Fibroblast of skin of right quadriceps (primary cell): ENCODE results near the gene GOLIM4.

Experiments used
- DNase-seq: peaks from one replicate; pipeline ENCODE4 v3.0.0-alpha.2; 2013

GOLIM4 gene

DNA sequence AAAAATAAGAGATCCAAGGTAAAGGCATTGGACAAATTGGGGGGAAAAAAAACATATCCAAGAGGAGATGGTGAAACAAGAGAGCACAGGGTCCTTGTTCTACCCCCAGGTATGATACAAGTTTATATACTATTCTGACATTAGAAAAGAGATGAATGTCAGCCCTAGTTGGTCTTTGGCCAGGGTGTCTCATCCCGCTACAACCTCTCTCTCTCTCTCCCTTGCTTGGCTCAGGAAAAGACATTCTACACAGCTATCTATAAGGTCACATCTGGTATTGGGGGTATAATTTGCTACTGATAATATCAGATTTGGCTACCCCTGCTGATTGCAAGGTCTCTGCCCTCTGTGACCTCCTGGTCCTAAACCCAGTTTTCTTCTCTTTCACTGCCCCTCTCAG lies 117.2 kb downstream of the GOLIM4 start:
- DNase-seq, result no peak

GRCh38 chr3:167978071-167978470 lies 117.7 kb downstream of the GOLIM4 start:
- no peak for DNase-seq

- no peak for DNase-seq
These were observed 119.0 kb downstream of the GOLIM4 start for GRCh38 chr3:167976516-167977361.

- DNase-seq, result no peak
These were observed 121.8 kb downstream of the GOLIM4 start for GRCh38 chr3:167973901-167974300.

DNA sequence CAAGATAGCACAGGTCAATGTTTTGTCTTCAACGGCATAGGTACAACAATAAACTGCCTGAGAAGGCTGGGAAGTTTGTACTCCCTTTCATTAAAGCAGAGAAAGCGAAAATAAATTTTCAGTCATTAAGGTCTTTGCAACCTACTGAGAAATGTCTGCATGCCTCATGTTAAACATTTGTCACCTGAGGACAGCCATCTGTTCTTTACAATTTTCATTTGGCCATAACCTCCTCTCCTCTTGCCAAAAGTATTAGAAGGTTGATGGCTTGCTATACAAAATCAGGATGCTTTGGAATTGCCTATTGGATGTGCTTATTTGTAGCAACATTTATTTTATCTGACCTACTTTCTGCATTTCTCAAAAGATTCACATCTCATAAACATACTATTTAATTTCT lies 122.7 kb downstream of the GOLIM4 start:
- no peak for DNase-seq

DNA sequence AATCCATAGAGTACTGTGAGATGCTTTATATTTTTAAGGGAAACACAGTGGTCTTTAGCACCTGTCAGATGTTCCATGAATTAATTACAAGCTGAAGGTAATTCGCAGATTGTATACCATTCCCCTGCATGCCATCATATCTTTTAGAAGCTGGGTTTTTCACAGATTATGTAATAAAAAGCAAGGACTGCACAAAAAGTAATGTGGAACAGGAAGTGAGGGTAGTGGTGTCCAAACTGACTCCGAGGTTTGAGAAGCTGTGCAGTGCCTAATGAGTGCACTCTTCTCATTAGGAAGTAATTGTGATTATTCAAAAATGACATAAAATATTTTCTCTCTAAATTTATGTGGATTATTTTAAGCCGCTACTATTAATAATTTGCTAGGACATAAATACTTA lies 123.2 kb downstream of the GOLIM4 start:
- DNase-seq, result no peak

- no peak for DNase-seq
These were observed 126.2 kb downstream of the GOLIM4 start for GRCh38 chr3:167969548-167969947.

DNA sequence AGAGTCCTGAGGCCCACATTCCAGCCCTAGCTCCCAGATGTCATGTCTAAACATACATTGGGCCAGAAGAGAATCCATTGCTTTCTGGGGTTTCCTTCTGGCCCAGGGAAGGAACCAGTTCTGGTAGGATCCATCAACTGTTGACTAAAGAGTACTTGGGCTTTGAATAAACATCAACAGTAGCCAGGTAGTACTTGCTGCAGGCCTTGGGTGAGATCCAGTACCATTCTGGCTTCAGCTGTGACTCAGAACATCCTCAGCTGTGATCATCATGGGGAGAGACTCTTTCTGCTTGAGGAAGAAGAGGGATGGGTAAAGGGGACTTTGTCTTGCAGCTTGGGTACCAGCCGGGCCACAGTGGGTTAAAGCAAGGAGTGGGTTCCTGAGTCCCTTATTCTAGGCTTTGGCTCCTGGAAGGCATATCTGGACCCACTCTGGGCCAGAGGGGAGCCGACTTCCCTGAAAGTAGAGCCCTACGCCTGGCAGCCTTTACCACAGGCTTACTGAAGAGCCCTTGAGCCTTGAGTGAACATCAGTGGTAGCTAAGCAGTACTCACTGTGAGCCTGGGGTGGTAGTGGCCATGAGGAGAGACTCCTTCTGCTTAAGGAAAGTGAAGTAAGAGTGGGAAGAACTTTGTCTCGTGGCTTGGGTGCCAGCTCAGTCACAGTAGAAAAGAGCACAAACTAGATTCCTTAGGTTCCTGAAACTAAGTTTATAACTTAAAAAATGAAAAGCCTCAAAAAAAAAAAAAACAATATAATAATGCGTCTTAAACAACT lies 128.3 kb downstream of the GOLIM4 start:
- no peak for DNase-seq
